Measurements from ENCODE around the gene E2F1.

The E2F1 gene

DNA sequence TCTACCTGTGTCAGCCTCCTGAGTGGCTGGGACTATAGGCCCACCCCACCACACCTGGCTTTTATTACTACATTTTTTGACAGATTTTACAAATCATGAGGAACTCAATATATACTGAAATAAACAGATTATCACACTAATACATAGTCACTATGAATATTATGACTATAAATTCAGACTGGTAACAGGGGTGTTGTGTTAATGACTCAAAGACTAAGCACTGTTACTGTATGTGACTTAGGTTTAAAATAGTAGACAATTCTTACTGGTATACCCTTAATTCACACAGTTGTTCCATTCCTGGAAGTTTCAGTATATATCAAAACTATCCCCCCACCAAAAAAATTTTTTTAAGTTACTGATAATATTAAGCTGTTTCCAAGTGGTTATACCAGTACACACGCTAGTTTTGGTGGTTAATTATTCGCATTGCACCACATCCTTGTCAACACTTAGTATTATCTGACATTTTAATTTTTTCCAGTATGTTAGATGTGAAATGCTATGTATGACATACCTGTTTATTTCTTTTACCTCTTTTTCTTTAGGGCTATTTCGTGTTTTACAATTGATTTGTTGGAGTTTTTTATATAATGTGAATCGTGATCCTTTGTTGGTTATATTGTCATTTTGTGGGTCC, 58.5 kb downstream of the E2F1 start:
- DNase-seq (ENCODE audit: low read depth): no peak
- no peak overlapping the region for H3K4me3 ChIP-seq (ENCODE audit: low read depth, low read length)
- TF ChIP-seq, protein P1, sequence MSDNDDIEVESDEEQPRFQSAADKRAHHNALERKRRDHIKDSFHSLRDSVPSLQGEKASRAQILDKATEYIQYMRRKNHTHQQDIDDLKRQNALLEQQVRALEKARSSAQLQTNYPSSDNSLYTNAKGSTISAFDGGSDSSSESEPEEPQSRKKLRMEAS (IDR thresholded peaks at IDR 0.05; ENCODE audit: low read depth, low read length): no peak
- TF ChIP-seq POLR2A (IDR thresholded peaks at IDR 0.05; ENCODE audit: extremely low read depth, insufficient read length) (no peak), MYC (IDR thresholded peaks at IDR 0.05; ENCODE audit: low read depth, low read length) (no peak)
- TF ChIP-seq, protein P2, sequence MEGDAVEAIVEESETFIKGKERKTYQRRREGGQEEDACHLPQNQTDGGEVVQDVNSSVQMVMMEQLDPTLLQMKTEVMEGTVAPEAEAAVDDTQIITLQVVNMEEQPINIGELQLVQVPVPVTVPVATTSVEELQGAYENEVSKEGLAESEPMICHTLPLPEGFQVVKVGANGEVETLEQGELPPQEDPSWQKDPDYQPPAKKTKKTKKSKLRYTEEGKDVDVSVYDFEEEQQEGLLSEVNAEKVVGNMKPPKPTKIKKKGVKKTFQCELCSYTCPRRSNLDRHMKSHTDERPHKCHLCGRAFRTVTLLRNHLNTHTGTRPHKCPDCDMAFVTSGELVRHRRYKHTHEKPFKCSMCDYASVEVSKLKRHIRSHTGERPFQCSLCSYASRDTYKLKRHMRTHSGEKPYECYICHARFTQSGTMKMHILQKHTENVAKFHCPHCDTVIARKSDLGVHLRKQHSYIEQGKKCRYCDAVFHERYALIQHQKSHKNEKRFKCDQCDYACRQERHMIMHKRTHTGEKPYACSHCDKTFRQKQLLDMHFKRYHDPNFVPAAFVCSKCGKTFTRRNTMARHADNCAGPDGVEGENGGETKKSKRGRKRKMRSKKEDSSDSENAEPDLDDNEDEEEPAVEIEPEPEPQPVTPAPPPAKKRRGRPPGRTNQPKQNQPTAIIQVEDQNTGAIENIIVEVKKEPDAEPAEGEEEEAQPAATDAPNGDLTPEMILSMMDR (IDR thresholded peaks at IDR 0.05; ENCODE audit: low read depth, low read length): no peak

DNA sequence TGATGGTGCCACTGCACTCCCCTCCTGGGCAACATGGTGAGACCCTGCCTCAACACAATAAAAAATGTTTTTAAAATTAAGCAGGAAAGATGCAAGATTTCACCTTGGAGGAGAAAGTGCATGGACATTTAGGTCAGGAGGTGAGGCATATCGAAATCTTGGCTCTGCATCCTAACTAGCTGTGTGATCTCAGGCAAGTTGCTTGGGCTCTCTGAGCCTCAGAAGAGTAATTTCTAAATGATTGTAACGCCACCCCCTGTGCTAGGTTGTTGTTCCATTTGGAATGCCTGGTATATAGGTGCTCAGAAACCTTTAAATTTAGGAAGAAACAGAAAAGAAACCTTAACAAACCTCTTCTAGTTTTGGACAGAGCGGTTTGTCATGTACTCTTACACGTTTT, 60.0 kb downstream of the E2F1 start:
- no peak overlapping the region for H3K4me3 ChIP-seq (ENCODE audit: low read depth, low read length)
- TF ChIP-seq POLR2A (IDR thresholded peaks at IDR 0.05; ENCODE audit: extremely low read depth, insufficient read length): no peak
- TF ChIP-seq, protein P2 (IDR thresholded peaks at IDR 0.05; ENCODE audit: low read depth, low read length): no peak
- TF ChIP-seq, protein P1 (IDR thresholded peaks at IDR 0.05; ENCODE audit: low read depth, low read length): no peak
- DNase-seq (ENCODE audit: low read depth): no peak

Data from NB4 (cell line).